K562 (cell line): ENCODE measurements around the gene RABEPK. TPM values are rescaled to one million over a fixed set of nuclear protein-coding genes. Genes with fewer than 3 reads are reported as not detected.
A peak's percentile ranks its signal among the peaks of the same experiment; 100 is the strongest.

Experiments used
- ARID1B ChIP-seq: fragments of 450-650 bp; IDR thresholded peaks from 2 replicates; pipeline ENCODE4 v1.6.1; 2016; ENCODE audit warnings: antibody characterized with exemption, mild to moderate bottlenecking, inconsistent platforms
- ARID2 ChIP-seq: fragments of 450-650 bp; IDR thresholded peaks from 2 replicates; pipeline ENCODE4 v1.6.1; 2017; ENCODE audit warnings: antibody characterized with exemption, mild to moderate bottlenecking
- CGGBP1 ChIP-seq: fragments of 250-450 bp; sonication (Bioruptor Pico); IDR thresholded peaks from 2 replicates; pipeline ENCODE4 v1.9.0; 2021; ENCODE audit warnings: mild to moderate bottlenecking
- CHD2 ChIP-seq: IDR thresholded peaks from 2 replicates; pipeline ENCODE4 v1.6.1; 2011; ENCODE audit warnings: low read depth, low read length
- DMBX1 ChIP-seq: fragments of 250-450 bp; sonication (Bioruptor Pico); IDR thresholded peaks from 2 replicates; pipeline ENCODE4 v1.8.0; 2022; ENCODE audit warnings: inconsistent platforms, mild to moderate bottlenecking, moderate library complexity, borderline replicate concordance
- HDAC8 ChIP-seq: fragments of 450-650 bp; IDR thresholded peaks from 2 replicates; pipeline ENCODE4 v1.6.1; 2016; ENCODE audit warnings: mild to moderate bottlenecking, missing genetic modification characterization, moderate library complexity, missing compliant biosample characterization
- HNRNPL ChIP-seq: fragments of 200-400 bp; formaldehyde crosslinking; IDR thresholded peaks from 2 replicates; pipeline ENCODE4 v1.6.1; 2017; ENCODE audit warnings: low read depth, mild to moderate bottlenecking, low read length
- LEF1 ChIP-seq: fragments of 450-650 bp; IDR thresholded peaks from 2 replicates; pipeline ENCODE4 v1.6.1; 2016; ENCODE audit warnings: mild to moderate bottlenecking
- MAX ChIP-seq: sonication (generic); formaldehyde crosslinking; IDR thresholded peaks from 2 replicates; pipeline ENCODE4 v1.9.0; 2022; ENCODE audit warnings: mild to moderate bottlenecking, missing genetic modification reagents
- MIER1 ChIP-seq: fragments of 450-650 bp; IDR thresholded peaks from 2 replicates; pipeline ENCODE4 v1.6.1; 2016; ENCODE audit warnings: antibody characterized with exemption, mild to moderate bottlenecking, low read depth
- MLX ChIP-seq, 2 experiments: fragments of 450-650 bp in 1 of 2; sonication (generic) in 1 of 2; formaldehyde crosslinking; conservative IDR thresholded peaks; 2 replicates each; pipeline versions ENCODE4 v1.4.0 to v1.8.1; 2020 to 2022; ENCODE audit warnings: mild to moderate bottlenecking in 1 of 2, missing genetic modification reagents in 1 of 2
- MTA2 ChIP-seq: fragments of 450-650 bp; IDR thresholded peaks from 2 replicates; pipeline ENCODE4 v1.6.1; 2016; ENCODE audit warnings: low read depth
- NFXL1 ChIP-seq: fragments of 450-650 bp; formaldehyde crosslinking; IDR thresholded peaks from 2 replicates; pipeline ENCODE4 v1.4.0; 2021; ENCODE audit warnings: mild to moderate bottlenecking
- NONO ChIP-seq, 2 experiments: fragments of 200-400 bp in 1 of 2; fragments of 450-650 bp in 1 of 2; formaldehyde crosslinking in 1 of 2; IDR thresholded peaks; 2 replicates each; pipeline ENCODE4 v1.6.1; 2017; ENCODE audit warnings: low read depth in 2 of 2, mild to moderate bottlenecking in 2 of 2, moderate library complexity in 2 of 2, low read length in 1 of 2
- SAP30 ChIP-seq: fragments of 200-600 bp; sonication (generic); IDR thresholded peaks from 2 replicates; pipeline ENCODE4 v1.6.1; 2012; ENCODE audit warnings: borderline replicate concordance, low read depth, mild to moderate bottlenecking, moderate library complexity, low read length, control low read depth, inconsistent platforms; ENCODE audit not compliant: insufficient read depth, poor library complexity, severe bottlenecking
- SMARCE1 ChIP-seq: fragments of 450-650 bp; IDR thresholded peaks from 2 replicates; pipeline ENCODE4 v1.7.1; 2016; ENCODE audit warnings: mild to moderate bottlenecking
- YY1 ChIP-seq, 3 experiments: IDR thresholded peaks; 2 replicates each; pipeline ENCODE4 v1.6.1; 2011; ENCODE audit warnings: low read length in 2 of 3, mild to moderate bottlenecking in 2 of 3, moderate library complexity in 2 of 3, borderline replicate concordance in 1 of 3, control low read depth in 1 of 3, low read depth in 1 of 3; ENCODE audit not compliant: insufficient read depth in 3 of 3, insufficient replicate concordance in 2 of 3, control insufficient read depth in 1 of 3, insufficient read length in 1 of 3; ENCODE audit errors: extremely low read depth in 1 of 3
- ZFP36 ChIP-seq: fragments of 150-350 bp; IDR thresholded peaks from 2 replicates; pipeline ENCODE4 v1.6.1; 2018; ENCODE audit warnings: low read length, low read depth; ENCODE audit not compliant: partially characterized antibody
- ZMIZ1 ChIP-seq, 2 experiments: fragments of 150-350 bp in 1 of 2; IDR thresholded peaks; 2 replicates each; pipeline ENCODE4 v1.6.1; 2012 to 2016; ENCODE audit warnings: low read depth in 2 of 2, low read length in 2 of 2, mild to moderate bottlenecking in 1 of 2, moderate library complexity in 1 of 2
- polyA plus RNA-seq, 8 experiments: library from polyadenylated mRNA; depleted of rRNA in 4 of 8; stranded (reverse) in 5 of 8; unstranded in 3 of 8; fragments of >200 nt; fragmentation: Nextera tagmentation in 2 of 8; fragmentation: Illumina TruSeq in 1 of 8; extraction: Ambion mirVana in 2 of 8; extraction: Trizol in 1 of 8; gene quantifications; 2 replicates each; pipeline versions ENCODE4 v1.2.1 to v1.2.3, GENCODE V29; 2011 to 2014; ENCODE audit warnings: inconsistent platforms in 1 of 8, missing spikeins in 1 of 8
- total RNA-seq, 7 experiments: library from RNA; depleted of rRNA in 6 of 7; stranded (reverse); fragments of >200 nt in 6 of 7; fragmentation: Illumina TruSeq in 2 of 7; extraction: Trizol in 2 of 7; gene quantifications; 2 replicates each; pipeline versions ENCODE4 v1.2.1 to v1.2.3, GENCODE V29; 2011 to 2021; ENCODE audit warnings: low replicate concordance in 1 of 7

Gene RABEPK
- total and polyA plus RNA-seq, 9 of the 15 experiments (the other 6 are each of a cell fraction or from before 2014, with no cell fraction given), result 38.3 to 113 (median 52.8) TPM

GRCh38 chr9:125241000-125241862, 40.9 kb downstream of the RABEPK start, which contains the start of gene HSPA5 (continued):
- TF ChIP-seq MAX (CRISPR knock-in tag), result peak; percentile 88
- TF ChIP-seq ZMIZ1 (IDR thresholded peaks at IDR 0.05; ENCODE audit: low read depth in 2 of 2, low read length in 2 of 2), result peak in 1 of 2 experiments; percentile 89; a peak in 2 of 4 replicates
- TF ChIP-seq LEF1, result no peak
- no peak for TF ChIP-seq SAP30
- TF ChIP-seq MTA2, result no peak
- TF ChIP-seq HNRNPL, result peak; percentile 94
- 0 out of 2 replicates have a peak, but pooled peaks have one; percentile 60 for TF ChIP-seq CGGBP1 (CRISPR knock-in tag)
- TF ChIP-seq ARID1B, result no peak
- peak; percentile 17 for TF ChIP-seq ZFP36
- 0 out of 4 replicates have a peak, but pooled peaks of 1 of the 2 experiments have one; percentile 17 for TF ChIP-seq MLX (CRISPR knock-in tag; conservative IDR thresholded peaks at IDR 0.05)
- TF ChIP-seq ARID2, result no peak
- TF ChIP-seq MIER1, result no peak
- no peak for TF ChIP-seq DMBX1 (CRISPR knock-in tag)
- TF ChIP-seq NONO (IDR thresholded peaks at IDR 0.05; ENCODE audit: low read depth in 2 of 2, low read length in 1 of 2), result peak in 1 of 2 experiments; percentile 62; a peak in 2 of 4 replicates
- TF ChIP-seq YY1 (IDR thresholded peaks at IDR 0.05; ENCODE audit: borderline replicate concordance in 1 of 3, control insufficient read depth in 1 of 3, extremely low read depth in 1 of 3, insufficient read depth in 3 of 3, insufficient read length in 1 of 3, insufficient replicate concordance in 2 of 3, low read depth in 1 of 3, low read length in 2 of 3), result peak in 2 of 3 experiments; percentile 24 to 74
- TF ChIP-seq HDAC8, result no peak
- peak; percentile 83 for TF ChIP-seq CHD2
- TF ChIP-seq NFXL1 (CRISPR knock-in tag), result no peak
- no peak for TF ChIP-seq SMARCE1
